A549 (cell line): ENCODE data around the gene LAMTOR4. TPM values are rescaled to one million over a fixed set of nuclear protein-coding genes. Genes with fewer than 3 reads are reported as not detected.

ENCODE experiments used
- ATAC-seq, 2 experiments: fragments of 200-7000 bp in 1 of 2; fragments of >200 bp in 1 of 2; cut with Nextera tagmentation in 1 of 2; cut with Tn5 transposase in 1 of 2; 3 replicates each; pipeline versions ENCODE4 v1.8.0 to v1.9.1; 2018 to 2020; ENCODE audit warnings: mild to moderate bottlenecking in 1 of 2, moderate library complexity in 1 of 2
- CTCF ChIA-PET: fragments of 300-600 bp; sonication (Branson Sonifier 250); formaldehyde crosslinking; extraction: SDS; loops from one replicate; lab custom pipeline; 2021; ENCODE audit warnings: antibody characterized with exemption, inconsistent platforms; lab: Yijun Ruan, JAX
- POLR2A ChIA-PET: fragments of 350-600 bp; formaldehyde crosslinking; extraction: SDS; loops from one replicate; lab custom pipeline; 2021; ENCODE audit warnings: antibody characterized with exemption, inconsistent platforms; lab: Yijun Ruan, JAX
- DNase-seq, 2 experiments: peaks; one replicate each; pipeline versions ENCODE4 v3.0.0 to v3.0.0-alpha.2; 2011 to 2016; ENCODE audit warnings: low read depth in 1 of 2, low spot score in 1 of 2
- FAIRE-seq: peaks from 2 replicates; lab custom pipeline; 2011; peaks lifted over from hg19 to GRCh38; lab: Jason Lieb, UNC
- H3K27ac ChIP-seq, 2 experiments: fragments of >200 bp; sonication (Bioruptor Twin); formaldehyde crosslinking; 3 replicates each; pipeline ENCODE4 v1.5.1; 2016 to 2017
- H3K4me1 ChIP-seq: fragments of >200 bp; sonication (Bioruptor Twin); formaldehyde crosslinking; 3 replicates; pipeline ENCODE4 v1.6.1; 2016
- H3K4me2 ChIP-seq: fragments of >200 bp; sonication (Bioruptor Twin); formaldehyde crosslinking; 3 replicates; pipeline ENCODE4 v1.6.1; 2016
- H3K4me3 ChIP-seq: fragments of >200 bp; sonication (Bioruptor Twin); formaldehyde crosslinking; 3 replicates; pipeline ENCODE4 v1.5.1; 2016
- H3K9me3 ChIP-seq: fragments of >200 bp; sonication (Bioruptor Twin); formaldehyde crosslinking; 3 replicates; pipeline ENCODE4 v1.6.1; 2016
- CEBPB ChIP-seq, 2 experiments: fragments of >200 bp in 1 of 2; sonication (Bioruptor Twin) in 1 of 2; formaldehyde crosslinking in 1 of 2; IDR thresholded peaks; 2 replicates each; pipeline ENCODE4 v1.6.1; 2012 to 2016
- EHMT2 ChIP-seq: fragments of 200-600 bp; sonication (generic); IDR thresholded peaks from 2 replicates; pipeline ENCODE4 v1.6.1; 2016; ENCODE audit warnings: antibody characterized with exemption, low read depth, mild to moderate bottlenecking, moderate library complexity
- FOXS1 ChIP-seq: fragments of 250-450 bp; sonication (Bioruptor Pico); IDR thresholded peaks from 2 replicates; pipeline ENCODE4 v1.5.0; 2020; ENCODE audit warnings: mild to moderate bottlenecking, moderate library complexity
- GATA3 ChIP-seq: IDR thresholded peaks from 2 replicates; pipeline ENCODE4 v1.6.1; 2012; ENCODE audit warnings: borderline replicate concordance
- JUN ChIP-seq, 2 experiments: fragments of >200 bp; sonication (Bioruptor Twin); formaldehyde crosslinking; IDR thresholded peaks; 2 replicates in 1 of 2; 3 replicates in 1 of 2; pipeline ENCODE4 v1.6.1; 2016 to 2017
- JUNB ChIP-seq: fragments of >200 bp; sonication (Bioruptor Twin); formaldehyde crosslinking; IDR thresholded peaks from 2 replicates; pipeline ENCODE4 v1.6.1; 2016
- MAZ ChIP-seq: fragments of 150-350 bp; IDR thresholded peaks from 2 replicates; pipeline ENCODE4 v1.6.1; 2014; ENCODE audit warnings: antibody characterized with exemption, low read depth, low read length, borderline replicate concordance
- POLR2AphosphoS2 ChIP-seq: conservative IDR thresholded peaks from 2 replicates; pipeline ENCODE4 v1.6.1; 2012; ENCODE audit warnings: low read length, improper control_type of control experiment, inconsistent platforms
- RAD21 ChIP-seq, 2 experiments: fragments of >200 bp in 1 of 2; sonication (Bioruptor Twin) in 1 of 2; formaldehyde crosslinking in 1 of 2; IDR thresholded peaks in 1 of 2; conservative IDR thresholded peaks in 1 of 2; 2 replicates in 1 of 2; 3 replicates in 1 of 2; pipeline ENCODE4 v1.6.1; 2012 to 2018; ENCODE audit warnings: inconsistent platforms in 1 of 2
- RARB ChIP-seq: fragments of 250-450 bp; sonication (Bioruptor Pico); IDR thresholded peaks from 2 replicates; pipeline ENCODE4 v1.8.0; 2021; ENCODE audit warnings: mild to moderate bottlenecking, moderate library complexity
- RFX5 ChIP-seq: fragments of 450-650 bp; IDR thresholded peaks from 2 replicates; pipeline ENCODE4 v1.7.1; 2014; ENCODE audit warnings: antibody characterized with exemption, mild to moderate bottlenecking, moderate library complexity
- TFCP2L1 ChIP-seq: fragments of 250-450 bp; sonication (Bioruptor Pico); IDR thresholded peaks from 2 replicates; pipeline ENCODE4 v1.5.0; 2021; ENCODE audit warnings: mild to moderate bottlenecking
- TP53 ChIP-seq: fragments of 250-450 bp; sonication (Bioruptor Pico); IDR thresholded peaks from 2 replicates; pipeline ENCODE4 v1.5.0; 2021; ENCODE audit warnings: mild to moderate bottlenecking, moderate library complexity
- ZC3H11A ChIP-seq: fragments of 450-650 bp; IDR thresholded peaks from 2 replicates; pipeline ENCODE4 v1.6.1; 2014; ENCODE audit warnings: antibody characterized with exemption, mild to moderate bottlenecking
- WGBS: methylation state at CpG from one replicate; pipeline ENCODE4 v1.1.6; 2017; ENCODE audit errors: missing lambda C conversion rate; 5-methylcytosine and 5-hydroxymethylcytosine counted together
- polyA plus RNA-seq, 4 experiments: library from polyadenylated mRNA; depleted of rRNA in 3 of 4; stranded (reverse); fragments of >200 nt; fragmentation: RNase III in 1 of 4; extraction: RNeasy Plus Mini Kit Qiagen cat#74134 plus additional on column Dnase treatment in 1 of 4; gene quantifications; 2 replicates in 3 of 4; 3 replicates in 1 of 4; pipeline ENCODE4 v1.2.3, GENCODE V29; 2011 to 2017
- TF ChIP-seq, protein P1 (sequence below): fragments of >200 bp; sonication (Bioruptor Twin); formaldehyde crosslinking; IDR thresholded peaks from 3 replicates; pipeline ENCODE4 v1.5.1; 2016
- TF ChIP-seq, protein P2 (sequence below): fragments of >200 bp; sonication (Bioruptor Twin); formaldehyde crosslinking; IDR thresholded peaks from 3 replicates; pipeline ENCODE4 v1.6.1; 2016
- TF ChIP-seq, protein P3 (sequence below): fragments of 200-600 bp; sonication (generic); IDR thresholded peaks from 2 replicates; pipeline ENCODE4 v1.6.1; 2016; ENCODE audit warnings: antibody characterized with exemption, mild to moderate bottlenecking, moderate library complexity
- TF ChIP-seq, protein P4 (sequence below): fragments of 150-350 bp; IDR thresholded peaks from 2 replicates; pipeline ENCODE4 v1.6.1; 2014; ENCODE audit warnings: low read depth, mild to moderate bottlenecking, low read length
- TF ChIP-seq, protein P5 (sequence below): fragments of >200 bp; sonication (Bioruptor Twin); formaldehyde crosslinking; IDR thresholded peaks from 2 replicates; pipeline ENCODE4 v1.6.1; 2016
- TF ChIP-seq, protein P6 (sequence below): fragments of 250-450 bp; sonication (Bioruptor Pico); IDR thresholded peaks from 2 replicates; pipeline ENCODE4 v1.5.0; 2020; ENCODE audit warnings: low read depth, mild to moderate bottlenecking, moderate library complexity
- TF ChIP-seq, protein P7 (sequence below): IDR thresholded peaks from 2 replicates; pipeline ENCODE4 v1.6.1; 2012

Gene LAMTOR4
- polyA plus RNA-seq, 2 of the 4 experiments (the other 2 are of a cell fraction), result 123 to 177 TPM

DNA sequence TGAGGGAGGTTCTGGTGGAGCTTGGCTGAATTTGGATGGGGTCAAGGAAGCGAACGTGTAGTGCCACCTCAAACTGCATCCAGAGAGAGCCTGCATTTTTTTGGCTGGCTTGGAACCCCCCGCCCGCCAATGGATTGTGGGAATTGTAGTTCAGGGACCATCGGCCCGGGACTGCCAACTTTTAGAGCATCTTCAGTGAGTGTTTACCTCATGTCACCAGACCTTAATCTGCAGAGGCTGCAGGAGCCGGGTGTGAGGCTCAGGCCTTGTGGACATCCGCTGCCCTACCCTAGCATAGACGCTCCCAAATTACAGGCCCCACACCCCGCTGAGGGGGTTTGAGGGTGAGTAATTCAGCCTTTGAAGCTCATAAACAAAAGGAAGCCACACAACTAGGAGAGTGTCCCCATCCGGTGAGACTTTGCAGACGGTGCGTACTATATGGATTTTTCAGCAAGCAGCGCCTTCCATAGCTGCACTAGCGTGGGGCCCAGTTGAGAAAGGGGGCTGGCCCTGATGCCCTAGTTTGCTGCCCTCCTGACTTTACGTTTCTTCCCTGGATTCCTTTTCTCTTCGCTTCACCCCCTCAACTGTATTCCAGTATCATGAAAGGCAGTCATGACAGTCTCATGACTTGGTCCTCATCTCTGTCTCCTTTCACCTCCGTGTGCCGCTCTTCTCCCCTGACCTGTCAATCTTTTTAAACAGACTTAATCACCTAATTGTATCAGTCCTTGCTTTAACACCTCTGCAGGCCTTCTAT lies 28.6 kb upstream of the LAMTOR4 start:
- H3K4me1 ChIP-seq, result peaks cover 21% of the 10 kb centered on the region
- FAIRE-seq (no peak), DNase-seq (peak; percentile 68 to 83), ATAC-seq (peak; percentile 79 to 83)
- ChIA-PET CTCF (interaction anchor here (5.6 kb wide), 1 partner anchor 11 kb away, joined by 46 read pairs; no protein-coding TSS in a partner anchor), POLR2A (interaction anchor here (1.2 kb wide), 1 partner anchor 18 kb away, joined by 10 read pairs; the partner anchor contains the start of genes AP4M1 and MCM7)
- H3K9me3 ChIP-seq, result no peaks in the 10 kb centered on the region
- peak overlapping the region; percentile 92 for H3K4me2 ChIP-seq
- H3K27ac ChIP-seq, result peak overlapping the region; percentile 86 to 90
- 28% methylated on average over 18 of the region's 19 CpGs for WGBS
- H3K4me3 ChIP-seq, result peak overlapping the region; percentile 81
- TF ChIP-seq ZC3H11A, result no peak
- no peak for TF ChIP-seq JUNB
- TF ChIP-seq JUN (IDR thresholded peaks at IDR 0.05), result no peak
- no peak for TF ChIP-seq TP53 (CRISPR knock-in tag)
- TF ChIP-seq, protein P1, sequence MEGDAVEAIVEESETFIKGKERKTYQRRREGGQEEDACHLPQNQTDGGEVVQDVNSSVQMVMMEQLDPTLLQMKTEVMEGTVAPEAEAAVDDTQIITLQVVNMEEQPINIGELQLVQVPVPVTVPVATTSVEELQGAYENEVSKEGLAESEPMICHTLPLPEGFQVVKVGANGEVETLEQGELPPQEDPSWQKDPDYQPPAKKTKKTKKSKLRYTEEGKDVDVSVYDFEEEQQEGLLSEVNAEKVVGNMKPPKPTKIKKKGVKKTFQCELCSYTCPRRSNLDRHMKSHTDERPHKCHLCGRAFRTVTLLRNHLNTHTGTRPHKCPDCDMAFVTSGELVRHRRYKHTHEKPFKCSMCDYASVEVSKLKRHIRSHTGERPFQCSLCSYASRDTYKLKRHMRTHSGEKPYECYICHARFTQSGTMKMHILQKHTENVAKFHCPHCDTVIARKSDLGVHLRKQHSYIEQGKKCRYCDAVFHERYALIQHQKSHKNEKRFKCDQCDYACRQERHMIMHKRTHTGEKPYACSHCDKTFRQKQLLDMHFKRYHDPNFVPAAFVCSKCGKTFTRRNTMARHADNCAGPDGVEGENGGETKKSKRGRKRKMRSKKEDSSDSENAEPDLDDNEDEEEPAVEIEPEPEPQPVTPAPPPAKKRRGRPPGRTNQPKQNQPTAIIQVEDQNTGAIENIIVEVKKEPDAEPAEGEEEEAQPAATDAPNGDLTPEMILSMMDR, result no peak
- TF ChIP-seq, all 56 proteins: peak for 0

DNA sequence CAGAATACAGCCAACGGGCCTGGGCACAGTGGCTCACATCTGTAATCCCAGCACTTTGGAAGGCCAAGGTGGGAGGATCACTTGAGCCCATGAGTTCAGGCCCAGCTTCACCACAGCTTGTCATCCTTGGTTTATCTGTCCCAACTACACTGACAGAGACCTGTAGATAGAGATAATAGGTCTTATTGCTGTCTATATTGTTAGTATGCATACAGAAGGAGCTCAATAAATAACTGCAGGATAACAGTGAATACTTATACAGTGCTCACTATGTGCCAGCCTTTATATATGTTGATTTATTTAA lies 28.0 kb upstream of the LAMTOR4 start:
- WGBS, result 32% methylated on average over 1 of the region's 1 CpG
- TF ChIP-seq, protein P2, sequence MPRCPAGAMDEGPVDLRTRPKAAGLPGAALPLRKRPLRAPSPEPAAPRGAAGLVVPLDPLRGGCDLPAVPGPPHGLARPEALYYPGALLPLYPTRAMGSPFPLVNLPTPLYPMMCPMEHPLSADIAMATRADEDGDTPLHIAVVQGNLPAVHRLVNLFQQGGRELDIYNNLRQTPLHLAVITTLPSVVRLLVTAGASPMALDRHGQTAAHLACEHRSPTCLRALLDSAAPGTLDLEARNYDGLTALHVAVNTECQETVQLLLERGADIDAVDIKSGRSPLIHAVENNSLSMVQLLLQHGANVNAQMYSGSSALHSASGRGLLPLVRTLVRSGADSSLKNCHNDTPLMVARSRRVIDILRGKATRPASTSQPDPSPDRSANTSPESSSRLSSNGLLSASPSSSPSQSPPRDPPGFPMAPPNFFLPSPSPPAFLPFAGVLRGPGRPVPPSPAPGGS, result no peak
- TF ChIP-seq, protein P3, sequence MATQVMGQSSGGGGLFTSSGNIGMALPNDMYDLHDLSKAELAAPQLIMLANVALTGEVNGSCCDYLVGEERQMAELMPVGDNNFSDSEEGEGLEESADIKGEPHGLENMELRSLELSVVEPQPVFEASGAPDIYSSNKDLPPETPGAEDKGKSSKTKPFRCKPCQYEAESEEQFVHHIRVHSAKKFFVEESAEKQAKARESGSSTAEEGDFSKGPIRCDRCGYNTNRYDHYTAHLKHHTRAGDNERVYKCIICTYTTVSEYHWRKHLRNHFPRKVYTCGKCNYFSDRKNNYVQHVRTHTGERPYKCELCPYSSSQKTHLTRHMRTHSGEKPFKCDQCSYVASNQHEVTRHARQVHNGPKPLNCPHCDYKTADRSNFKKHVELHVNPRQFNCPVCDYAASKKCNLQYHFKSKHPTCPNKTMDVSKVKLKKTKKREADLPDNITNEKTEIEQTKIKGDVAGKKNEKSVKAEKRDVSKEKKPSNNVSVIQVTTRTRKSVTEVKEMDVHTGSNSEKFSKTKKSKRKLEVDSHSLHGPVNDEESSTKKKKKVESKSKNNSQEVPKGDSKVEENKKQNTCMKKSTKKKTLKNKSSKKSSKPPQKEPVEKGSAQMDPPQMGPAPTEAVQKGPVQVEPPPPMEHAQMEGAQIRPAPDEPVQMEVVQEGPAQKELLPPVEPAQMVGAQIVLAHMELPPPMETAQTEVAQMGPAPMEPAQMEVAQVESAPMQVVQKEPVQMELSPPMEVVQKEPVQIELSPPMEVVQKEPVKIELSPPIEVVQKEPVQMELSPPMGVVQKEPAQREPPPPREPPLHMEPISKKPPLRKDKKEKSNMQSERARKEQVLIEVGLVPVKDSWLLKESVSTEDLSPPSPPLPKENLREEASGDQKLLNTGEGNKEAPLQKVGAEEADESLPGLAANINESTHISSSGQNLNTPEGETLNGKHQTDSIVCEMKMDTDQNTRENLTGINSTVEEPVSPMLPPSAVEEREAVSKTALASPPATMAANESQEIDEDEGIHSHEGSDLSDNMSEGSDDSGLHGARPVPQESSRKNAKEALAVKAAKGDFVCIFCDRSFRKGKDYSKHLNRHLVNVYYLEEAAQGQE, result no peak
- TF ChIP-seq, protein P4, sequence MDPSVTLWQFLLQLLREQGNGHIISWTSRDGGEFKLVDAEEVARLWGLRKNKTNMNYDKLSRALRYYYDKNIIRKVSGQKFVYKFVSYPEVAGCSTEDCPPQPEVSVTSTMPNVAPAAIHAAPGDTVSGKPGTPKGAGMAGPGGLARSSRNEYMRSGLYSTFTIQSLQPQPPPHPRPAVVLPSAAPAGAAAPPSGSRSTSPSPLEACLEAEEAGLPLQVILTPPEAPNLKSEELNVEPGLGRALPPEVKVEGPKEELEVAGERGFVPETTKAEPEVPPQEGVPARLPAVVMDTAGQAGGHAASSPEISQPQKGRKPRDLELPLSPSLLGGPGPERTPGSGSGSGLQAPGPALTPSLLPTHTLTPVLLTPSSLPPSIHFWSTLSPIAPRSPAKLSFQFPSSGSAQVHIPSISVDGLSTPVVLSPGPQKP, result no peak
- TF ChIP-seq RFX5 (no peak), FOXS1 (no peak), CEBPB (IDR thresholded peaks at IDR 0.05) (no peak), GATA3 (no peak), RAD21 (conservative IDR thresholded peaks at IDR 0.05 in 1 of 2, IDR thresholded peaks at IDR 0.05 in 1 of 2) (no peak), RARB (CRISPR knock-in tag) (no peak), TFCP2L1 (no peak), EHMT2 (no peak), POLR2AphosphoS2 (no peak), MAZ (no peak), JUN (IDR thresholded peaks at IDR 0.05) (no peak)
- TF ChIP-seq, protein P5, sequence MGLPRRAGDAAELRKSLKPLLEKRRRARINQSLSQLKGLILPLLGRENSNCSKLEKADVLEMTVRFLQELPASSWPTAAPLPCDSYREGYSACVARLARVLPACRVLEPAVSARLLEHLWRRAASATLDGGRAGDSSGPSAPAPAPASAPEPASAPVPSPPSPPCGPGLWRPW, result no peak
- TF ChIP-seq, protein P1, result no peak
- TF ChIP-seq, protein P6, sequence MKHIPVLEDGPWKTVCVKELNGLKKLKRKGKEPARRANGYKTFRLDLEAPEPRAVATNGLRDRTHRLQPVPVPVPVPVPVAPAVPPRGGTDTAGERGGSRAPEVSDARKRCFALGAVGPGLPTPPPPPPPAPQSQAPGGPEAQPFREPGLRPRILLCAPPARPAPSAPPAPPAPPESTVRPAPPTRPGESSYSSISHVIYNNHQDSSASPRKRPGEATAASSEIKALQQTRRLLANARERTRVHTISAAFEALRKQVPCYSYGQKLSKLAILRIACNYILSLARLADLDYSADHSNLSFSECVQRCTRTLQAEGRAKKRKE (CRISPR knock-in tag), result no peak
- TF ChIP-seq, protein P7, sequence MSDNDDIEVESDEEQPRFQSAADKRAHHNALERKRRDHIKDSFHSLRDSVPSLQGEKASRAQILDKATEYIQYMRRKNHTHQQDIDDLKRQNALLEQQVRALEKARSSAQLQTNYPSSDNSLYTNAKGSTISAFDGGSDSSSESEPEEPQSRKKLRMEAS, result no peak

More for the DNA sequence above, 28.0 kb upstream of the LAMTOR4 start:
- Histone ChIP-seq H3K4me2 (peak overlapping the region; percentile 92), H3K27ac (peak overlapping the region; percentile 86 to 90; a peak in 3 of 6 replicates), H3K4me1 (peaks cover 27% of the 10 kb centered on the region), H3K4me3 (no peak overlapping the region; the same call in 2 of the 3 replicates), H3K9me3 (no peaks in the 10 kb centered on the region)
- ChIA-PET CTCF (interaction anchor here (5.6 kb wide), 1 partner anchor 11 kb away, joined by 46 read pairs; no protein-coding TSS in a partner anchor), POLR2A (interaction anchor here (1.2 to 1.8 kb wide), 2 partner anchors 19 to 309 kb away, joined by 4 to 10 read pairs; partner anchors contain the start of genes AP4M1, MCM7 and MEPCE)
- ATAC-seq, result 0 out of 6 replicates have a peak, but pooled peaks of 1 of the 2 experiments have one; percentile 1
- DNase-seq, result no peak
- FAIRE-seq, result no peak
